ENCODE measurements around the gene IGBP1. TPM values are rescaled to one million over a fixed set of nuclear protein-coding genes. Genes with fewer than 3 reads are reported as not detected.

Gene IGBP1
- total RNA-seq, 1 donor from 2014 or later: 69.1 TPM

Other genes starting within 250 kb of the IGBP1 start
- not detected for gene AWAT2, start 83.5 kb upstream of the IGBP1 start, total RNA-seq (ENCODE audit: unreplicated experiment)
- gene OTUD6A, start 71.0 kb upstream of the IGBP1 start, total RNA-seq (ENCODE audit: unreplicated experiment): not detected
- gene DGAT2L6, start 44.0 kb downstream of the IGBP1 start, total RNA-seq (ENCODE audit: unreplicated experiment): not detected
- not detected for gene AWAT1, start 101.2 kb downstream of the IGBP1 start, total RNA-seq (ENCODE audit: unreplicated experiment)
- gene P2RY4, start 126.8 kb downstream of the IGBP1 start, total RNA-seq (ENCODE audit: unreplicated experiment): 0.38 TPM
- not detected for gene ARR3, start 134.9 kb downstream of the IGBP1 start, total RNA-seq (ENCODE audit: unreplicated experiment)
- not detected for gene RAB41, start 148.7 kb downstream of the IGBP1 start, total RNA-seq (ENCODE audit: unreplicated experiment)
- gene PDZD11, start 156.5 kb downstream of the IGBP1 start, total RNA-seq (ENCODE audit: unreplicated experiment): 54.3 TPM
- gene KIF4A, start 156.7 kb downstream of the IGBP1 start, total RNA-seq (ENCODE audit: unreplicated experiment): 7.6 TPM